Measurements from ENCODE around the gene ATP6V1G2.
"Not testable (repeated sequence)": the region's sequence is repeated elsewhere in the genome, so short reads cannot be mapped to it uniquely, and the experiment has no call there.

The ATP6V1G2 gene

GRCh38 chr6:31528821-31529328 lies 17.5 kb downstream of the ATP6V1G2 start, which contains the start of gene MCCD1:
MCCD1 (plus strand) TSS chr6:31528962; CDS start chr6:31529015, 53 bp downstream.
- FAIRE-seq = no peak

GRCh38 chr6:31528307-31528777 lies 18.1 kb downstream of the ATP6V1G2 start:
- FAIRE-seq = no peak

DNA sequence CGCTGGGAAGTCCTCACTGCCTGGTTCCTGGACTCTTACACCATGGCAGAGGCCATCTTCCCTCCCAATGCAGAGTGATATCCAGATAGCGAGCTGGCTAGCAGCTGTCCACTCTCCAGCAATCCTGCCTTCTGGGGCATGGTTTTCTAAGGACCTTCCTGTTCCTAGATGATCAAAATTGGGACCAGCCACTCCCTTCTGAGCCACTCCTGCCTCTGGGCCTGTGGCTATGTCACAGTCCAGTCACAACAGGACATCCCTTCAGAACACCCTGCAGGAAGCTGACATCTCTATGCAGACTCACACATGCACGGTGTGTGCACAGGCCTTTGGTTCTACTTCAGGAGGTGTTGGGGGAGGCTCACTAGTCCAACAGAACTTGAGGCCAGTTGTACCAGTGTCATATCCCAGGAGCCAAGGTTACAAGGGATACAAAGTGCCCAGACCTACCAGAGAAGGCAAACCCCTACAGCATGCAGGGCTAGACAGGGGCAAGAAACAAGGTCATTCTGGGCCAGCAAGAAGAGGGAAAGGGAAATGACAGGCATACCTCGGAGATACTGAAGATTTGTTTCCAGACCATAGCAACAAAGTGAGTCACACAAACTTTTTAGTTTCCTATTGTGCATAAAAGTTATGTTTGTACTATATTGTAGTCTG lies 20.3 kb downstream of the ATP6V1G2 start:
- no peak for FAIRE-seq

DNA sequence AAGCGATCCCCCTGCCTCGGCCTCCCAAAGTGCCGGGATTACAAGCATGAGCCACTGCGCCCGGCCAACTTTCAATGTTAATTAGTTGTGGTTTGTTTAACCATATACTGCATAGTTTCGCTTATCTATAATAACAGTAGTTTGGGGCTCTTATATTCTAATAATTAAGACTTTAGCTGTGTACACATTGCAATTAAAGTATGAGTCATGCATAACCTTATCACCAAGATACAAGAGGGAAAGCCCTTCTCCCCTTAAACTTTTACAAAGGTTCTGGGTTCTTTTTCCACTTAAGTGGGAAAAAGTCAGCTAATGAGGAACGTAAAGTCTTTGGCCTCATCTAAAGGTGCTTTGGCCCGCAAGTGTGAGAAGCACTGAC lies 20.9 kb downstream of the ATP6V1G2 start:
- FAIRE-seq = no peak

DNA sequence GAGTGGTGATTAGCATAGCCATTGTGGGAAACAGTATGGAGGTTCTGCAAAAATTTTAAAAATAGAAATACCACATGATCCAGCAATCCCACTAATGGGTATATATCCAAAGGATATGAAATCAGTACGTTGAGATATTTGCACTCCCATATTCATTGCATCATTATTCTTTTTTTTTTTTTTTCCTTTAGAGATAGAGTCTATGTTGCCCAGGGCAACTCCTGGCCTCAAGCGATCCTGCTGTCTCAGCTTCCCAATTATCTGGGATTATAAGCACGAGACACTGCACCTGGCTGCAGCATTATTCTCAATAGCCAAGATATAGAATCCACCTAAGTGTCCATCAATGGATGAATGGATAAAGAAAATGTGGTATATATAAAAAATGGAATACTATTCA lies 24.6 kb downstream of the ATP6V1G2 start:
- FAIRE-seq = no peak

- FAIRE-seq = no peak
These were observed 32.8 kb downstream of the ATP6V1G2 start for GRCh38 chr6:31513456-31514165.

DNA sequence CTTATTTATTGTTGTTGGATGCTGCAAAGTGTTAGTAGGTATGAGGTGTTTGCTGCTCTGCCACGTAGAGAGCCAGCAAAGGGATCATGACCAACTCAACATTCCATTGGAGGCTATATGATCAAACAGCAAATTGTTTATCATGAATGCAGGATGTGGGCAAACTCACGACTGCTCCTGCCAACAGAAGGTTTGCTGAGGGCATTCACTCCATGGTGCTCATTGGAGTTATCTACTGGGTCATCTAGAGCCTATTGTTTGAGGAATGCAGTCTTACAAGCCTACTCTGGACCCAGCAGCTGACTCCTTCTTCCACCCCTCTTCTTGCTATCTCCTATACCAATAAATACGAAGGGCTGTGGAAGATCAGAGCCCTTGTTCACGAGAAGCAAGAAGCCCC lies 36.4 kb downstream of the ATP6V1G2 start:
- FAIRE-seq = no peak

GRCh38 chr6:31509036-31509435 lies 37.4 kb downstream of the ATP6V1G2 start:
- FAIRE-seq = not testable (repeated sequence)

GRCh38 chr6:31502586-31502985 lies 43.8 kb downstream of the ATP6V1G2 start:
- FAIRE-seq = no peak

- not testable (repeated sequence) for FAIRE-seq
These were observed 46.8 kb downstream of the ATP6V1G2 start for GRCh38 chr6:31499648-31500047.

GRCh38 chr6:31498748-31499147 lies 47.7 kb downstream of the ATP6V1G2 start:
- FAIRE-seq = no peak

DNA sequence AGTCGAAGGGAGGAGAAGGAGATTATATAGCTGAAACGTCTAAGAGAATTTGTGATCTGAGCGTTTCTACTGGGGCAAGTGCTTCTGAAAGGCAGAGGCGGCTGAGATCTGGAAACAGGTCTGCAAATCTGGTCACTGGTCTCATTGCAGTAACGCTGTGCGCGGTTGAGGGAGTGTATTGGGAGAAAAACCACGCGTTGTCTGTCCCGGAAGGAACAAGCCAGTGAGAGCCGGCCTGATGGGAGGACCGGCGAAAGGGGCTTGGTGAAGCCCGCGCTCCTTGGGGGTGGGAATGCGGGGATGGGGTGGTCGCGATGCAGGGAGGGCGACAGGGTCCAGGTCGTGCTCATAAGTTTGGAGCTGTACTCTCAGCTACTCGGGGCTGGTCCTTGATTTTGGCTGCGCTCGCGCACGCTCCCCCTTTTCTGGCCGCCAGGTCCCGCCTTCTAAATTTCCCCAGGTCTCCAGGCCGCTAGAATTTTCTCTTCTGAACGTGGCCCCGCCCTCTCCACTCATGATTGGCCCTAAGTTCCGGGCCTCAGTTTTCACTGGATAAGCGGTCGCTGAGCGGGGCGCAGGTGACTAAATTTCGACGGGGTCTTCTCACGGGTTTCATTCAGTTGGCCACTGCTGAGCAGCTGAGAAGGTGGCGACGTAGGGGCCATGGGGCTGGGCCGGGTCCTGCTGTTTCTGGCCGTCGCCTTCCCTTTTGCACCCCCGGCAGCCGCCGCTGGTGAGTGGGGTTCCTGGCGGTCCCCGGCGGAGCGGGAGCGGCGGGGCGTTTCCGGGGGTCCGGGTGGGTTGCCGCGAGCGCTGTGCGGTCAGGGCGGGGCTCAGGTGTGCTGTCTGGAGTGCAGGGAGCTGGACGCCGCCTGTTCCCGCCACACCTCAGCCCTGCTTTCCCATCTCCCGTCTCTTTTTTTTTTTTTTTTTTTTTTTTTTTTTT lies 48.6 kb downstream of the ATP6V1G2 start, which contains the start of gene MICB:
Gene MICB (plus strand): TSS at position 615 of the 946 bp plus-strand sequence. CDS start 49 bp downstream, at position 664.
- no peak for FAIRE-seq

DNA sequence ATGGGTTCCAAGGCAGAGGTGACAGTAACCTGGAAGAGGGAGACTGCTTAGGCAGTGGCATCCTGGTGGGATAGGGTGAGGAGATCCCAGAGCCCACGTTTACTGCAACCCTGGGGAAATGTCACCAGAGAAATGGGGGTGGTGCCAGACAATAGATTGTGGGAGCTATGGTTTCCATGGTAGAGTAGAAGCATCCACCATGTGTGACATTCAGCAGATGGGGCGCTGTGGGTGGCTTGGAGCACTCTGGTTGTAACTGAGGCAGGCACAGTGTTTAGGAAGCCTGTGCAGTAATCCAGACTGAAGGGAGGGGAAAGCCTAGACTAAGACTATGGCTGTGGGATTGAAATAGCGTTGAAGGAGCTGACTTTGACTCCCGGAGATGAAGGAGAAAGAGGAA lies 49.6 kb downstream of the ATP6V1G2 start:
- FAIRE-seq = not testable (repeated sequence)

GRCh38 chr6:31495580-31495979 lies 50.8 kb downstream of the ATP6V1G2 start:
- no peak for FAIRE-seq
